ENCODE measurements around the gene AVP.
A peak's percentile ranks its signal among the peaks of the same experiment; 100 is the strongest.

AVP gene

DNA sequence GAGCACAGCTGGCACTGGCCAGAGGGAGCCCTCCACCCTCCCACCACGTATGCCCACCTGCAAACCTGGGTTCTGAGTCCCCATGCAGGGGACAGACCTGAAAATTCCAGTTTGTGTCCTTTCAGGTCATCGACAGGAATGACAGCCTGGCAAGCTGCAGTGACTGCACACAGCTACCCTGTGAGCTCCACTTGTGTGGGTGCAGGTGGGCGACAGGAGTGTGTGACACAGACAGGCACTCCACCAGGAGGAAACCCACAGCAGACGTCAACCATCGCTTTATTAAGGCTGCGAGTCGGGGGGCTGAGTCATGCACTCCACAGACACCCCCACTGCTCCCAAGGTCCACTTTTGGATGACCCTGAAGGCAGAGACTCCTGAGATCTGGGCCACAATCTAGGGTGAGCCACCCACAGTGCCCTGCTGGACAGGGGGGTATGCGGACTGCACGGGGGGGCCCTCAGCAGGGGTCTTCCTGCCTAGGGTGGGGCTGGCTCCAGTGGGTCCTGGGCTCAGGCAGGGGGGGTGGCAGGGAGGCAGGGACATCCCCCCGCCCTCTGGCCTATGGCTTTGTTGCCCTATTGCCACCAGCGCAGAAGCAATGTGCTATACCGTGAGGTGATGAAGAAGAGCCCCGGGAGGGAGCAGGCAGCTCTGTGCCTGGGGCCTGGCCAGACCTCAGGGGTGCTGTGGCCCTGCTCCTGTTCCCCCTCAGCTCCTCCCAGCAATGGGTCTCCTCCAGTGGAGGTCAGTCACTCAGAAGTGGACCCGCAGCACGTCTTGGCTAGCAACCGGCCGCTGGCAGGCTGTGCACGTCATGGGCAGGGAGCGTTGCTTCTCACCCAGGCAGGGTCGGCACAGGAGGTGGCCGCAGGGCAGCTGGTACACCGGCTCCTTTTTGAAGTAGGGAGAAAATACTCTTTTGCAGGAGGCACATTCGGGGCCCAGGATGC lies 25.1 kb upstream of the AVP start:
- no peak for DNase-seq

- no peak for DNase-seq
Measured at GRCh38 chr20:3107464-3108025, 23.0 kb upstream of the AVP start.

GRCh38 chr20:3106658-3107463 lies 22.3 kb upstream of the AVP start:
- no peak for DNase-seq

GRCh38 chr20:3106185-3106584 lies 21.7 kb upstream of the AVP start:
- no peak for DNase-seq

GRCh38 chr20:3105256-3106137 lies 21.0 kb upstream of the AVP start:
- no peak for DNase-seq

- no peak for DNase-seq
Measured at GRCh38 chr20:3103369-3104032, 19.0 kb upstream of the AVP start.

- no peak for DNase-seq
Measured at GRCh38 chr20:3102575-3103368, 18.2 kb upstream of the AVP start.

- DNase-seq: peak; percentile 60
Measured at GRCh38 chr20:3101737-3102574, 17.4 kb upstream of the AVP start.

DNA sequence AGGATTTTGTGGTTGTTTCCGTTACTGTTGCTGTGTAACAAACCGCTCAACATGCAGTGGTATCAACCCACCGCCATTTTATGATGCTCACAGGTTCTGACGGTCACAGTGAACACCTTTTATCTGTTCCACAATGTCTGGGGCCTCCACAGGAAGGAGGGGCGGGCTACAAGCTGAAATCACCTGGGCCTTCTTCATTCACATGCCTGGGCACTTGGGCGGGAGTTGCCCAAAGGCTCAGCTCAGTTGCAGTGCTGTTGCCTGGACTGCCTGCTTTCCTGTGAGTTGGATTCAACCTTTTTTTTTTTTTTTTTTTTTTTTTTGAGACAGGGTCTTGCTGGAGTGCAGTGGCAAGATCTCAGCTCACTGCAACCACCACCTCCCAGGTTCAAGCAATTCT lies 16.7 kb upstream of the AVP start:
- DNase-seq: no peak

DNA sequence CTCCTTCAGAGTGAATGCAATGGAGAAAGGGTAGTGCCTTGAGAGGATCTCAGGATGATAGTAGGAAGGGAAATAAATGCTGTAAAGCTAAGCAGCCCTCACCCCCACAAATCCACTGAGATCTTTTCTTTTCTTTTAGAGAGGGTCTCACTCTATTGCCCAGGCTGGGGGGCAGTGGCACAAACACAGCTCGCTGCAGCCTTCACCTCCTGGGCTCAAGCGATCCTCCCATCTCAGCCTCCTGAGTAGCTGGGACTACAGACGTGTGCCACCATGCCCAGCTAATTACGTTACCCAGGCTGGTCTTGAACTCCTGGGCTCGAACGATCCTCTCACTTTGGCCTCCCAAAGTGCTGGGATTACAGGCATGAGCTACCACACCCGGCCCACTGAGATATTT lies 16.0 kb upstream of the AVP start:
- no peak for DNase-seq

DNA sequence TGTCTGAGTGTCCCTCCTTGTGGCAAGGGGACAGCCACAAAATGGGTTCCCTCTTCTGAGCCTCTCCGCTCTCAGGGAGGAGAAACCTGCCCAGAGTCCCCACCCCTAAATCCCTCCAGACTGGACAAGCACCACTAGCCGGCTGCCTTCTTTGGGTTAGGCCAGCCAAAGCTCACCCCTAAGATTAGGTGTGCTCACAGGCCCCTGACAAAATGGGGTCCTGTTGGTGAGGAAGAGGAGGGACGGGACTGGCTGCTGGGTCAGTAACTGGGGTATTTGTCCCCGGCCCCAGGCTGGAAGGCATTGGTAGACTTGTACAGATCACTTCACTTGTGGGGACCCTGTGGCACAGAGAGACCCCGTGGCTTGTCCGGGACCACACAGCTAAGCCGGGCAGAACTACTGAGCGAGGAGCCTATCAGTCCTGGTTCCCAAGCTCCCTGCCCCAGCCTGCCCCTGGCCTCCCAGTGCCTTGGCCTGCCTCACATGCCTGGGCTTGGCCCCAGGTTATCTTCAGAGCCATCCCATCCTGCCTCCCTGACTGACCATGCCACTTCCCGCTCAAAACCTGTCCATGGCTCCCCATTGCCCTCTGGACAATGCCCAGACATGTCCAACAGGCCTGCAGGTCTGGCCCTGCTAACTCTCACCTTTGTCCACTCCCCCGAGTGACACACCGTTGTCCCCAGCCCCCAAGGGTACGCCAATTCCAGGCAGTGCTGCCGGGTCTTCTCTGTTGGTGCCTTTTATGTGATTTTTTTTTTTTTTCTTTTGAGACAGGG lies 10.5 kb upstream of the AVP start:
- DNase-seq: no peak

- peak; percentile 58 for DNase-seq
Measured at GRCh38 chr20:3093861-3094361, 9.4 kb upstream of the AVP start.

DNA sequence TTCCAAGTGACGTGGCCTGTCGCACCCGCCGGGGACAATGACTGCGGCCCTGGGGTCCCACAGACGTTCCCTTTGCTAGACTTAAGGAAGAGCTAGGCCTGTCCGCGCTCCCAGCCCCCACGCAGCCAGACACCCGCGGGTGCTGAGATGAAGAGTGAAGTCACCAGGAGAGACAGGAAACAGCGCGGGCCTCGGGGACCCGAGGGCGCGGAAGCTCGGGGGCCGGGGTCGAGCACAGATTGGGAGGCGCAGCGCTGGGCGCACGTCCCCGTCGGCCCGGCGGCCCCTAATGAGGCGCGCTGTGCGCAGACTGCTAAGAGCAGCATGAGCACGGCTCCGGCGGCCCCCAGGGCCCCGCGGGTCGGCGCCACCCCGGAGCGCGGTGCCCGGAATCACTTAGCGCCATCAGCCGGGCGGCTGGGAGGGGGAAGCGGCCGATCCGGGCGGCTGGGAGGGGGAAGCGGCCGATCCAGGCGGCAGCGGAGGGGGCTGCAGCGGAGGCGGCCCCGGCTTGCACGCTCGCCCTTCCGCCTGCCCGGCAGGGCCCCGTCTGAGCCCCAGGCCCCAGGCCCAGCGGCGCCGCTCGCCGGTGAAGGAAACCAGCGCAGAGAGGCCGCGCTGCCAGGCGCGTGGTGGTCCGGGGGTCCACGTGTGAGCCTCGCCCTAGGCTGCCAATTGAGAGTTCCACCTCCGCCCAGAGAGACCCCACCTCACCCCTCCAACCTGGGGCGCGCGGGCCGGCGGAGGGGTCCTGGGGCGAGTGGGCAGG lies 8.3 kb upstream of the AVP start:
- peak; percentile 67 for DNase-seq

- DNase-seq: no peak
Measured at GRCh38 chr20:3090565-3090964, 6.0 kb upstream of the AVP start.

DNA sequence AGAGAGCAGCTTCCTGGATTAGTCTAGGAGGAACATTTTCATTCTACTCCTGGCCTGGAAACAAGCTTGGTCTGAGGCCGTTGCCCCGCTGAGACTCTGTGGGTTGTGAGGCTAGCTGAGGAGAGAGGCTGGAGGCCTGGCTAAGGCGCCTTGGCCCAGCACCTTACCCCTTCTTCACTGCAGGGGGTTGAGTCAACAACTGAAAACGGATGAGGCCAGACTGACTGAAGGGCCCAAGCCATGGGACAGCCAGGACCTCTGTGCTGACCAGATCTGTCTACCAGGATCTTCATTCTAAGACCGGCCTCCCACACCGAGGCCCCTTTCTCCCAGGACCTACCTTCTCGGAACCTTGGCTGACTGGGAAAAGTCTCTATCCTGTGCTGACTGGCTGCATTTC lies 3.5 kb upstream of the AVP start:
- no peak for DNase-seq

GRCh38 chr20:3085571-3086072 lies 1.1 kb upstream of the AVP start:
- no peak for DNase-seq

- no peak for DNase-seq
Measured at GRCh38 chr20:3084986-3085360, 449 bp upstream of the AVP start.

Data from activated T-cell treated with anti-CD3 and anti-CD28 coated beads, Interleukin-2, amount 50 U/mL, for 1 hour (primary cell).